Activated CD4-positive, alpha-beta memory T cell treated with anti-CD3 and anti-CD28 coated beads for 36 hours (primary cell): ENCODE results near the gene PTCH1. TPM values are rescaled to one million over a fixed set of nuclear protein-coding genes. Genes with fewer than 3 reads are reported as not detected.

Source experiments
- CTCF ChIA-PET: fragments of 350-600 bp; sonication (Branson Sonifier 250); formaldehyde crosslinking; loops from one replicate; lab custom pipeline; 2021; ENCODE audit warnings: antibody characterized with exemption, inconsistent platforms; lab: Charles Lee
- POLR2A ChIA-PET: fragments of 350-600 bp; sonication (Branson Sonifier 250); formaldehyde crosslinking; loops from one replicate; lab custom pipeline; 2021; ENCODE audit warnings: antibody characterized with exemption; lab: Charles Lee
- DNase-seq: peaks from one replicate; pipeline ENCODE4 v3.0.0-alpha.2; 2020
- H3K27ac Mint-ChIP-seq: one replicate; pipeline ENCODE4 v1.8.0; 2021; ENCODE audit warnings: mixed read lengths
- H3K27me3 Mint-ChIP-seq: one replicate; pipeline ENCODE4 v1.8.0; 2021; ENCODE audit warnings: mixed read lengths
- H3K36me3 Mint-ChIP-seq: one replicate; pipeline ENCODE4 v1.8.0; 2021; ENCODE audit warnings: mixed read lengths
- H3K4me1 Mint-ChIP-seq: one replicate; pipeline ENCODE4 v1.8.0; 2021; ENCODE audit warnings: low read depth, mixed read lengths
- H3K4me3 Mint-ChIP-seq: one replicate; pipeline ENCODE4 v1.8.0; 2021; ENCODE audit warnings: mild to moderate bottlenecking, mixed read lengths
- H3K9me3 Mint-ChIP-seq: one replicate; pipeline ENCODE4 v1.8.0; 2021; ENCODE audit warnings: mixed read lengths
- intact Hi-C: fragments of 100-400 bp; cut with micrococcal nuclease; formaldehyde crosslinking; loops from one replicate; pipeline ENCODE4 v1.15.1; 2023
- total RNA-seq, 2 experiments: library from RNA; stranded (reverse); gene quantifications; one replicate each; pipeline ENCODE4 v1.2.3, GENCODE V29; 2021

Gene PTCH1
- total RNA-seq, 2 experiments from 2014 or later = 3.9 to 6.3 TPM

DNA sequence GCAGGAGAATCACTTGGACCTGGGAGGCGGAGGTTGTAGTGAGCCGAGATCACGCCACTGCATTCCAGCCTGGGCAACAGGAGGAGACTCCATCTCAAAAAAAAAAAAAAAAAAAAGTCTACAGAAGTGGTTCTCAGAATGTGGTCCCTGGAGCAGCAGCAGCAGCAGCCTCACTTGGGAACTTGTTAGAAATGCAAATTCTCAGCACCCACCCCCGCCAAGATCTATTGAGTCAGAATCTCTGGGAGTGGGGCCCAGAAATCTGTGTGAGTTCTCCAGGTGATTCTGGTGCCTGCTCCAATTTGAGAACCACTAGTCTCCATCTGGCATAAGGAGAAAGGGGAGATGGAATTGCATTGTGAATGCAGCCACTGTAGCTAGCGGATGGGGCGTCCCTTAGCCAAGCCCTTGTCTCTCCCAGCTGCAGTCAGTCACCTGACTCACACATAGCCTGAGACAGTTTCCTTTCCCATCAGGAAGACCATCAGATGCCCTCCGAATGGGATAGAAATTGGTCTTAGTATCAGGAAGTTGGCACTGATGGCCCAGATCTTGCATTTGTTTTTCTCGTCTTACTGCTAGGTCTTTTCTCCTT is 12.2 kb upstream of the PTCH1 start:
- no peak for DNase-seq
- intact Hi-C loops = no loop called here
- POLR2A ChIA-PET = no interaction called here
- no peak overlapping the region for H3K4me3 Mint-ChIP-seq
- H3K9me3 Mint-ChIP-seq = no peaks in the 10 kb centered on the region
- CTCF ChIA-PET = no interaction called here
- no peaks in the 10 kb centered on the region for H3K4me1 Mint-ChIP-seq
- H3K27ac Mint-ChIP-seq = no peak overlapping the region
- H3K36me3 Mint-ChIP-seq = no peaks in the 10 kb centered on the region
- peaks cover 24% of the 10 kb centered on the region for H3K27me3 Mint-ChIP-seq

DNA sequence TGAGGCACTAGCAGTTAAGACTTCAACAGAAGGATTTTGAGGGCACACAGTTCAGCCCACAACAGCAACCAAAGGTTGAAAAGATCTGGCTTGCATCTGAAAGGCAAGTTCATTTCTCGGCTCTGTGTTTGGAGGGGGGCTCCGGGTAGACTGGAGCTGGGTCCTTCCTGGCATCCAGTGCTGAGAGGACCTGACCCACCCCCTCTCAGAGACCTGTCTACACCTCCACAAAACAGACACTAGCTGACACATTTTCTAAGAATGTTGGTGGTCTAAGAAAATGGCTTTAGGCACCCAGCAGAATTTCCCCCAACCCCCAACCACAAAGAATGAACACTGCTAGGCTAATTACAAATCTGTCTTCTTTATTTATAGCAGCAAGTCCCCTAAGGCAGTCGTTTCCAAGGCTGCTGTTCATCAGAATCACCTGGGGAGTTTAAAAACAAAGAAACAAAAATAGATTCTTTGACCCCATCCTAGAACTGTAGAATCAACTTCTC is 6.2 kb upstream of the PTCH1 start:
- no peak overlapping the region for H3K4me3 Mint-ChIP-seq
- no peaks in the 10 kb centered on the region for H3K4me1 Mint-ChIP-seq
- H3K9me3 Mint-ChIP-seq = peaks cover 10% of the 10 kb centered on the region
- H3K27ac Mint-ChIP-seq = no peak overlapping the region
- POLR2A ChIA-PET = no interaction called here
- H3K27me3 Mint-ChIP-seq = peaks cover 10% of the 10 kb centered on the region
- CTCF ChIA-PET = no interaction called here
- DNase-seq = no peak
- peaks cover 2% of the 10 kb centered on the region for H3K36me3 Mint-ChIP-seq
- intact Hi-C loops = no loop called here

DNA sequence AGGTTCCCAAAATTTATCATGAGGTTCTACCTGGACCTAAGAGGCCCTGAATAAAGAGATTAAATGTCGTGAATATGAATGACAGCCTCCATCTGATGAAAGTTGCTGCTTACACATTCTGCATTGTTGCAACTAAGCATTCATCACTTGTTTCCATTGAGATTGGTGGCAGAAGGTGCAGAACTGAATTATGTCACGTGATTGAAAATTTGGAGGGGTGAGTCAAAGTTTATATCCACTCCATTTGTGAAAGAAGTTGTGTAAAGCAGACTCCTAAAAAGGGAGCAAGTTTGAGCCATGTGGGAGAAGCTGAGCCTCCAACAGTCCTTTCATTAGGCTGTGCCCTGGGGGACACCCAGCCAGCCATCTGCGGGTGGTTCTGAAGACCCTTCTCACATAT is 4.9 kb upstream of the PTCH1 start:
- no peak overlapping the region for H3K4me3 Mint-ChIP-seq
- H3K4me1 Mint-ChIP-seq = no peaks in the 10 kb centered on the region
- peaks cover 2% of the 10 kb centered on the region for H3K36me3 Mint-ChIP-seq
- peaks cover 10% of the 10 kb centered on the region for H3K27me3 Mint-ChIP-seq
- ChIA-PET POLR2A (no interaction called here), CTCF (no interaction called here)
- no peak for DNase-seq
- intact Hi-C loops = no loop called here
- H3K9me3 Mint-ChIP-seq = peaks cover 10% of the 10 kb centered on the region
- no peak overlapping the region for H3K27ac Mint-ChIP-seq

DNA sequence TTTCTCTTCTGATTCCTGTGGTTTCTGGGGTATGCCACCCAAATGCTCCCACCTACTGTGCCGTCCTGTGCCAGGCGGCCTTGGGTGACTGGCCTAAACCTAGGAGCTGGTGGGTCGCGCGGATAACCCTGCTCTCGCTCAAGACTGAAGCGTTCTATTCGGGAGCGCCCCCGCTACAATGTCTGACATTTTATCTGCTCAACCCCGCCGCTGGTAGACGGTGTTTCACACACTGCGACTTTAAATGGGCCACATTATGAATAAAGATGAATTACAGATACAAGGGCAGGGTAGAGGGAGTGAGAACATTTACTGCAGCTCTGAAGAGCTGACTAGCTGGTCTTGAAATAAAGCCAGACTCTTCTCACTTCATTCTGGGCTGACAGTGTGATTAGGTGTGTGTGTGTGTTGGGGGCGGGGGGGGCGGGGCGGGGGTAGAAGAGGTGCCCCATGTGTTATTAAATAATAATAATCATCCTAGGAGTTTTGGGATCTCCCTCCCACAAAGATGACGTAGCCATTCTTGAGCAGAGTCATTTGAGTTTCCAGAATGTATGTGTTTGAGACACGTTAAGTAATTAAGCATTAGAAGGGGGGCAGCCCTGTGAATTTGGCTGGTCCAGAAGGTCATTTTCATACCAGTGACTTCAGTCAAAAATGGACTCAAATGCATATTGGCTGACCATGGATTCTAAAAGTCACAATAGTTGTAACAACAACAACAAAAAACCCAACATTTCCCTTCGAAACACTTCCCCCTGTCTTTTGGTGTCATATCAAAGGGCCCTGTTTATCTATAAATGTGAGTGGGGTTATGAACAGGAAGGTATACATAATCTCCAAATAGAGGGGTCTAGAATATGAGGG is 1.0 kb upstream of the PTCH1 start:
- peaks cover 2% of the 10 kb centered on the region for H3K36me3 Mint-ChIP-seq
- intact Hi-C loops = loop anchor here (10.0 kb wide), 1 partner anchor 203 kb away; the partner anchor contains the start of gene FANCC
- peaks cover 18% of the 10 kb centered on the region for H3K27me3 Mint-ChIP-seq
- H3K27ac Mint-ChIP-seq = no peak overlapping the region
- DNase-seq = no peak
- H3K4me3 Mint-ChIP-seq = no peak overlapping the region
- CTCF ChIA-PET = interaction anchor here (0.7 kb wide), 1 partner anchor 174 kb away, joined by 3 read pairs; no protein-coding TSS in a partner anchor
- peaks cover 13% of the 10 kb centered on the region for H3K4me1 Mint-ChIP-seq
- POLR2A ChIA-PET = no interaction called here
- H3K9me3 Mint-ChIP-seq = peaks cover 10% of the 10 kb centered on the region

DNA sequence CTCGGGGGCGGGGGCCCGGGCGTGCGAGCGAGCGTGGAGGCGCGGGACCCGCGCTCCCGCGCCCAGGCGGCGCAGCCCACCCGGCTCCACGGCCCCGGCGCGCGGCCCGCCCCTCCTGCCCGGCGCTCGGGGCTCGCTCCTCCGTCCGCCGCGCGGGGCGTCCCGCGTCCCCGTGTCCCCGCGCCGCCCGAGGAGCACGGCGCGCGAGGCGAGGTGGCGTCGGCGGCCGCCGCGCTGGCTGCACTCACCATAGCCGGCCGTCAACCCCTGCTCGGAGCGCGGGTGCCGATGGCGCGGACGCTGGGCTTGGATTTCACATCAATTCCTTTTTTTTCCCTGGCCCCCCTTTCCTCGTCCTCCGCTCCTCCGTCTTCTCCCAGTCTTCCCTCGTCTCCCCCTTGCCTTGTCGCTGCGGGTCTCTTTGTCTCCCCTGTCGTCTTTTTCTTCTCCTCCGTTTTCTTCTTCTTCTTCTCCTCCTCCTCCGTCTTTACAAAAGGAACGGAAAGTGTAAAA is 494 bp downstream of the PTCH1 start:
- peaks cover 10% of the 10 kb centered on the region for H3K9me3 Mint-ChIP-seq
- H3K27ac Mint-ChIP-seq = peak overlapping the region; percentile 14
- ChIA-PET CTCF (interaction anchor here (0.6 kb wide), 1 partner anchor 499 kb away, joined by 3 read pairs; no protein-coding TSS in a partner anchor), POLR2A (interaction anchor here (0.8 kb wide), 1 partner anchor 90 kb away, joined by 3 read pairs; no protein-coding TSS in a partner anchor)
- H3K36me3 Mint-ChIP-seq = peaks cover 2% of the 10 kb centered on the region
- DNase-seq = no peak
- peaks cover 27% of the 10 kb centered on the region for H3K4me1 Mint-ChIP-seq
- peaks cover 21% of the 10 kb centered on the region for H3K27me3 Mint-ChIP-seq
- peak overlapping the region; percentile 91 for H3K4me3 Mint-ChIP-seq
- intact Hi-C loops = loop anchor here (10.0 kb wide), 1 partner anchor 201 kb away; the partner anchor contains the start of gene FANCC

DNA sequence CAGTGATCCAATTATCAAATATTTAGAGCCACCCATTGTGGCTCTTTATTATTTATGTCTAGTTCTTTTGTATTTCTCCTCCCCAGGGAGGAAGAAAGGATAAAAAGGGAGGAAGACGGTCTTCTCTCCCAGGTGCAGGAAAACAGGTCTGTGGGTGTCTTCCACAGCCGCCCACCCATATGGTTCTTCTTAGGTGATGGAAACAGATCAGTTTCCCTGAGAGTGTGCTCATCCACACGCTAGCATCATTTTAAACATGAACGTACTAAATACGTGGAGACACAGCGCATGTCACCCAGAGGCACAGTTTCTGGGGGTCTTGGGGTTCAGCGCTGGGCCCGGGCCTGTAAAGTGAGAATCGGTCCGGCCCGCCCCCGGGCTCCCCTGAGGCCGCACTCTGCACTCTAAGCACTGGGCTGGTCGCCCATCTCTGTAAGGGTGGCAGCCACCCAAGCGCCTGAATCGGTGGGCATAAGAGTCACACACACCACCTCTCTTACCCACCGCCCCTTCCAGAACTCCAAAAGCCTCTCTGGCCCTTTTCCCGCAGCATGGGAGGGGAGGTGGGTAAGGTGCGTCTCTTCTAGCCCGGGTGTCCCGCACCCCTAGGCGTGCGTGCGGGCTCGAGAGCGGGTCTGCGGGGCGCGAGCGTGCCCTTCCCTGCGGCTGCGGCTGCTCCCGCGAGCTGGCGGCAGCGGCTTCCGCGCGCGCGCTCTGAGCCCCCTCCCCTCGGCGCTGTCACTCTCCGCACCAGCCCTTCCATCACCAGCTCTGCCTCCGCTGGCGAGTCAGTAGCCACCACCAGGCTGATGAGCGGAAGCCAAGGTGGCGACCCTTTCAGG is 1.3 kb downstream of the PTCH1 start:
- H3K27me3 Mint-ChIP-seq = peaks cover 21% of the 10 kb centered on the region
- H3K4me1 Mint-ChIP-seq = peaks cover 27% of the 10 kb centered on the region
- peaks cover 10% of the 10 kb centered on the region for H3K9me3 Mint-ChIP-seq
- H3K4me3 Mint-ChIP-seq = peak overlapping the region; percentile 57
- no peak overlapping the region for H3K27ac Mint-ChIP-seq
- H3K36me3 Mint-ChIP-seq = peaks cover 2% of the 10 kb centered on the region
- DNase-seq = peak; percentile 56
- POLR2A ChIA-PET = interaction anchor here (0.6 kb wide), 1 partner anchor 198 kb away, joined by 3 read pairs; the partner anchor contains the start of gene FANCC
- CTCF ChIA-PET = interaction anchor here (0.6 kb wide), 1 partner anchor 499 kb away, joined by 3 read pairs; no protein-coding TSS in a partner anchor
- intact Hi-C loops = loop anchor here (10.0 kb wide), 1 partner anchor 201 kb away; the partner anchor contains the start of gene FANCC

DNA sequence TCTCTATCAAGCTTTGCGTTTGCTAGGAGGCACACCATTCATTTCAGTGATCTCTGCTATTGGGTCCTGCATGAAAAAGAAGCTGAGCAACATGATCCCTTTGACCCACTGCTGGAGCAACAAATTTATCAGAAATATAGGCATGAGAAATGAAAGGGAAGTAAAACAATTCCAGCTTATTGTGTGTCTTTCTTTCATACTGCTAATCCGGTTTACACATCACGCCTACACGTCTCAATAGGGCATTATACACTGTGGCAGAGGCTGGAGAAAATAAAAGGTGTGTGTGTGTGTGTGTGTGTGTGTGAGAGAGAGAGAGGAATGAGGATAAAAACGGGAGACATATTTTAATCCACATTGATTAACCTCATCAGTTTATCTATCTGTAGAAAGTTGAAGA is 2.4 kb downstream of the PTCH1 start:
- no peak overlapping the region for H3K27ac Mint-ChIP-seq
- no peaks in the 10 kb centered on the region for H3K36me3 Mint-ChIP-seq
- H3K4me3 Mint-ChIP-seq = no peak overlapping the region
- POLR2A ChIA-PET = no interaction called here
- intact Hi-C loops = loop anchor here (5.0 to 10.0 kb wide), 3 partner anchors 87 to 508 kb away; partner anchors contain the start of gene FANCC
- H3K9me3 Mint-ChIP-seq = peaks cover 1% of the 10 kb centered on the region
- peaks cover 33% of the 10 kb centered on the region for H3K4me1 Mint-ChIP-seq
- DNase-seq = no peak
- H3K27me3 Mint-ChIP-seq = peaks cover 22% of the 10 kb centered on the region
- CTCF ChIA-PET = no interaction called here

DNA sequence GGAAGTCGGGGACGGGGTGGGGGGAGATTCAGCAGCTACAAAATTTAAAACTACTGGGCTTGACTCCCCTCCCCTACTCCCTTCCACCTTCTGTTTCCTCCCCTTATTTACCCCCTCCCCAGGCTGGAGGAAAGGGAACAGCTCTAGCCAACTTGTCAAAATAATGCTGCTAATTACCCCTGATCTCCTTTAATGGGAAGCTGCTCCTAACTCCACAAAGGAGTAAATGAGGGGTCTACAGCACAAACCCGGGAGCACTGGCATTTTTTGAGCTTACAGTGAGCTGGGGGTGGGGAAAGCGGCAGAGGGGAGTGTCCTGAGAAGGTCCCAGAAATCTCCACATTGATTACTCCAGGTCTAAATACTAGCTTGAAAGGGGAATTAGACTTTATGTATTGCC is 3.1 kb downstream of the PTCH1 start:
- Mint-ChIP-seq H3K27me3 (peaks cover 25% of the 10 kb centered on the region), H3K27ac (no peak overlapping the region), H3K4me1 (peaks cover 35% of the 10 kb centered on the region), H3K9me3 (no peaks in the 10 kb centered on the region), H3K36me3 (no peaks in the 10 kb centered on the region), H3K4me3 (no peak overlapping the region)
- ChIA-PET CTCF (no interaction called here), POLR2A (no interaction called here)
- no peak for DNase-seq
- intact Hi-C loops = loop anchor here (5.0 to 10.0 kb wide), 3 partner anchors 86 to 509 kb away; partner anchors contain the start of gene FANCC

DNA sequence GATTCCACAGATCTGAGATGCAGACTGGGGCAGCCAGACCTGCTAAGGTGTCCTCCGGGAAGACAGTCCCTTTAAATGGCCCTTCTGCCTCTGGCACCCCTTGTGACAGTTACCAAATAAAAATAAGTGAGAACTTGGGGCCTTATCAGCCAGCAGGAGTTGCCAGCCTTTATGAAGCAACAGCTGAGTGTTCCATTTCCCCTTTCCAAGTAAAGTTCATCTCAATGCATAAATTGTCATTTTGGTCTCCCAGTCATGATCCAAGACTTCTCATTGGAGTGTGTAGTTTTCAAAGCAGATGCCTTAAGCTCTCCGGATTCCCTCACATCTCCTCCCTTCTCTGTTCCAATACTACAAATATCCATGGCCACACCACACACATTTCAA is 4.1 kb downstream of the PTCH1 start:
- intact Hi-C loops = loop anchor here (5.0 to 10.0 kb wide), 3 partner anchors 85 to 510 kb away; partner anchors contain the start of gene FANCC
- POLR2A ChIA-PET = no interaction called here
- H3K9me3 Mint-ChIP-seq = no peaks in the 10 kb centered on the region
- no peak for DNase-seq
- CTCF ChIA-PET = no interaction called here
- no peaks in the 10 kb centered on the region for H3K36me3 Mint-ChIP-seq
- peak overlapping the region; percentile 86 for H3K4me3 Mint-ChIP-seq
- H3K27me3 Mint-ChIP-seq = peaks cover 27% of the 10 kb centered on the region
- H3K4me1 Mint-ChIP-seq = peaks cover 35% of the 10 kb centered on the region
- no peak overlapping the region for H3K27ac Mint-ChIP-seq

DNA sequence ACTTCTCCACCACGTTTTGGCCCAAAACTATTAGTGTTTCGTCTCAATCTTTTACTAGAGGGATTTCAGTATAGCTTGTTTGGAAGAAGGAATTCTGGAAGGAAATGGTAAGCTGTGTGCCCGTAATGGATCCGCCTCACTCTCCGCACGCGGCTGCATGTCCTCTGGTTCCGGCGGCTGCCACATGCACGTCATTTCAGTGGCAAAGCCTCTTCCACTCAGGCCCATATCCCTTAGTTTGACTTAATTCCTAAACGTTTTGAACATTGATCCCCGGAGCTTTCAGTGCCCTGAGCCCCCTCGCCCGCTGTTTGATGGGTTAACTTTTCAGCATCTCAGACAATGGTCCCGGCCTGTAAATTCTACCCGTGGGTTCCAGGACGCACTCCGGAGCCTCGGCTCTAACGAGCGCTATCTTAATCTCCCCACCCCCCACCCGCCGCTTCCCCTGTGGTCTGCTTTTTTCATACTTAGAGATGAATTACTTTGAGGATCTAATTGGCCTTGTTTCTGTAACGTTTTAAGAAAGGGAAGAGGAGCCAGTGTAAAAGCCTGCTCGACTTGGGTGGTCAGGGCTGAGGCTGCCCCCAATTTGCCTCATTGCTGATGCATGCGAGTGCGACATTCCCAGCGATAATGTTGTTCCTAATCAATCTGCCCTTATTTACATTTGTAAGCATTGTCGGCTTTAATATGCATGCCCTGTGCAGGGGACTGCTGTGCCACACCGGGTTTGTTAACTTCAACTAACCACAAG is 4.6 kb downstream of the PTCH1 start:
- intact Hi-C loops = loop anchor here (2.0 to 10.0 kb wide), 5 partner anchors 49 to 510 kb away; partner anchors contain the start of gene FANCC
- Mint-ChIP-seq H3K27me3 (peaks cover 23% of the 10 kb centered on the region), H3K4me3 (peak overlapping the region; percentile 86), H3K27ac (peak overlapping the region; percentile 34), H3K9me3 (no peaks in the 10 kb centered on the region), H3K4me1 (peaks cover 35% of the 10 kb centered on the region), H3K36me3 (no peaks in the 10 kb centered on the region)
- no peak for DNase-seq
- ChIA-PET POLR2A (interaction anchor here (0.9 kb wide), 1 partner anchor 9 kb away, joined by 3 read pairs; no protein-coding TSS in a partner anchor), CTCF (no interaction called here)
